Measurements from ENCODE around the gene CNR2.

DNA sequence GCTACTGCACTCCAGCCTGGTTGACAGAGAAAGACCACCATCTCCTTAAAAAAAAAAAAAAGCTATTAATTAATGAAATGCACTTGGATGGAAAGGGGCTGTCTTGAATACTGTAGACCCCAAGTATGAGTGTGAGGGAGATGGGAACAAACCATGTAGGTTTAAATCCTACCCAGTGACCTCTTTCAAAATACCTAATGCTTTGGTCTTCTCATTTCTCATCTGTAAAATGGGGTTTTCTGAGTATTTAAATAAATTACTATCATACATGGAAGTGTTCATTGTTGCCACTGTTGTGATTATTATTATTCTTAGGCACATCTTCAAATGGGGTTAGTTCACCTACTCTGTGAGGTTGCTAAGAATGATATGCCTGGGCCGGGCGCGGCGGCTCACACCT is 27.9 kb downstream of the CNR2 start:
- TF ChIP-seq, protein P1, sequence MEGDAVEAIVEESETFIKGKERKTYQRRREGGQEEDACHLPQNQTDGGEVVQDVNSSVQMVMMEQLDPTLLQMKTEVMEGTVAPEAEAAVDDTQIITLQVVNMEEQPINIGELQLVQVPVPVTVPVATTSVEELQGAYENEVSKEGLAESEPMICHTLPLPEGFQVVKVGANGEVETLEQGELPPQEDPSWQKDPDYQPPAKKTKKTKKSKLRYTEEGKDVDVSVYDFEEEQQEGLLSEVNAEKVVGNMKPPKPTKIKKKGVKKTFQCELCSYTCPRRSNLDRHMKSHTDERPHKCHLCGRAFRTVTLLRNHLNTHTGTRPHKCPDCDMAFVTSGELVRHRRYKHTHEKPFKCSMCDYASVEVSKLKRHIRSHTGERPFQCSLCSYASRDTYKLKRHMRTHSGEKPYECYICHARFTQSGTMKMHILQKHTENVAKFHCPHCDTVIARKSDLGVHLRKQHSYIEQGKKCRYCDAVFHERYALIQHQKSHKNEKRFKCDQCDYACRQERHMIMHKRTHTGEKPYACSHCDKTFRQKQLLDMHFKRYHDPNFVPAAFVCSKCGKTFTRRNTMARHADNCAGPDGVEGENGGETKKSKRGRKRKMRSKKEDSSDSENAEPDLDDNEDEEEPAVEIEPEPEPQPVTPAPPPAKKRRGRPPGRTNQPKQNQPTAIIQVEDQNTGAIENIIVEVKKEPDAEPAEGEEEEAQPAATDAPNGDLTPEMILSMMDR (conservative IDR thresholded peaks at IDR 0.05) = no peak
- no peak for TF ChIP-seq ZFX (IDR thresholded peaks at IDR 0.05)

Data from C4-2B (cell line).